HG02759 (cell line): ENCODE data around the gene CTBP1.

ENCODE experiments used
- ATAC-seq: cut with Tn5 transposase; IDR thresholded peaks from one replicate; pipeline ENCODE4 v1.9.1; 2021; ENCODE audit warnings: mild to moderate bottlenecking, moderate library complexity; ENCODE audit not compliant: unreplicated experiment

Gene CTBP1

GRCh38 chr4:1250921-1251772 lies 2.2 kb upstream of the CTBP1 start:
- ATAC-seq: no peak

DNA sequence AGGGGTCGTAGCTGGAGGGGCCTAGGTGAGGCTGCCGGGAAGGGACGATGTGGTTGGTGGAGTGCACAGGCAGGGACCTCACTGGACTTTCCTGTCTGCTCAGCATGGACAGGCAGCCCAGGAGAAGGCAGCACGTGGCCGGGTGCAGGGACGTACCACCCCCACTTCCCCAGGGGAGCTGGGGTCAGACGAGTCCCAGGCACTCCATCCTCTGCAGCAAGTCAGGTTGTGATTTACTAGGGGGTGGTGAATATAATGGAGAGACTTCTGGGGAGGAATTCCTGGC lies 1.5 kb upstream of the CTBP1 start:
- no peak for ATAC-seq

DNA sequence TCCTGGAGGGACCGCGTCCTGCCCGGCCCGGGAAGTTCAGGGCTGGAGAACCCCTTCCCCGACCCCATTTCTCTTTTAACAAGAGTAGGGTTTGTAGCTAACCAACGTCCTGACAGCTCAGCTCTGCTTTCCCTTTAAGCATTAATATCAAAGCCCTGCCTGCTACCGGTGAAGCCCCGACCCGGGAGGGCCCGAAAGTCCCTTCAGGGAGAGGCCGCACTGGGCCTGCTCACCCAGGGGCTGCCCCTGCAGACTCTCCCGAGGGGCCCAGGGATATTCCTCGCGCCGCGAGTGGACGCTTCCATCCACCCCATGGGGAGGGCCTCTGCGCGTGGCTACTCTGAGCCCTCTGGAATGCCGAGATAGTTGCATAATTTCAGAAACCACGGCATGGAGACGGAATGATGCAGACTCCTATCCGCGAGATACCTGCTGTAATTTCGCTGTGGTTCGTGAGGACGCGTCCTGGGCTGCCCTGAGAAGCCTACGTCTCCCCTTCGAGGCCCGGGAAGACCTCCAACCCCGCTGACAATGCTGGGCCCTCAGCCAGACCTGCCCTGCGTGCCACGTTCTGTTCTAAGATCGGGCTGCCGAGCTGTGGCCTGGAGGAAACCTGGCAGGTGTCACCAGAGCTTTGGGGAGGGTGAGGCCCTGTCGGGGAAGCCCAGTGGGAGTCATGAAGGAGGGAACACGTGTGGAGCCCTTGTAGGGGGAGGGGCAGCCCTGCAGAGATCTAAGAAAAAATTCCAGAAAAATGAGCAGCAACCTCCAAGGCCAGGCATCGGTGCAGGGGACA lies 999 bp upstream of the CTBP1 start:
- ATAC-seq: peak; percentile 4

GRCh38 chr4:1249148-1249730 lies 309 bp upstream of the CTBP1 start:
- ATAC-seq: peak; percentile 65

GRCh38 chr4:1247864-1248244 lies 1.1 kb downstream of the CTBP1 start:
- ATAC-seq: no peak

DNA sequence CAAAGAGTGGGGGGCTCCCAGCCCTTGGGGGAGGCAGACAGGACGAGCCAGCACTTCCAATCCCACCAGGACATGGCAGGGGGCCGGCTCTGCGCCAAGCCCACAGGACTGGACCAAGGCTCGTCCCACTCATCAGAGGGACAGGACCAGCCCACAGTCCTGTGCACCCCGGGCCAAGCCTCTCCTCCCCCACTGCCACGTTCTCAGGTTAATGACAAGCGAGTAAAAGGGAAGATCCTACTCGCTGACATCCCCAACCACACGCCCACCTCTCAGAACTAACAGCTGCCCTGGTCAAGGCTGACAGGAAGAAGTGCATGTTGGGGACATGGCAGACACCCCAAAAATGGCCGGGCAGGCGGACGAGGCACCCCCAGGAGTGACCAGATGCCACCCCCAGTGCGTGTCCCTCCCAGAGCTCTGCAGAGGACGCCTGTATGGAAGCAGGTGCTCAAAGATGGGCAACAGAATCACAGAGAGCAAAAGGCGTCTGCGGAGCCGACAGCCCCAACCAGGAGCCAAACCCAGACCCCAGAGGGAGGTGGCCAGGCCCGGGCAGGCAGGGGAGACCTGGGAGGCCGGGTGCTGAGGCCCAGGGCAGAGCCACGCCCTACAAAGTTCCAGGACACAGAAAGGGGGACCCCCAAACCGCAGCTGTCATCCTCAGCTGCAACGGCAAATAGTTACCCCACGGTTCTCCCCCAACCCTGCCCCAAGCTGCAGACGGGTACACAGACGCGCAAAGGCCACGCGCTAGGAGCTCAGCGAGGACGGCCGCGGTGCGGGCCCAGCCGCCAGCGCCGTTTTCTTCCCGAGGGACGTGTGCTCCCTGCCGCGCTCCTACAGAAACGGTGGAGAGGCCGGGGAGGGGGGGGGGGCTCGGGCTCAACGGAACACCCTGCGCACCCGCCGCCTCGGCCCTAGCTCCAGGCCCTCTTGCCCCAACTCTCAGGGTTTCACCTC lies 1.7 kb downstream of the CTBP1 start:
- no peak for ATAC-seq

GRCh38 chr4:1246111-1246881 lies 2.6 kb downstream of the CTBP1 start:
- ATAC-seq: no peak

- ATAC-seq: no peak
Observed at GRCh38 chr4:1245481-1246051, 3.4 kb downstream of the CTBP1 start.

- no peak for ATAC-seq
Observed at GRCh38 chr4:1244978-1245471, 3.9 kb downstream of the CTBP1 start.

DNA sequence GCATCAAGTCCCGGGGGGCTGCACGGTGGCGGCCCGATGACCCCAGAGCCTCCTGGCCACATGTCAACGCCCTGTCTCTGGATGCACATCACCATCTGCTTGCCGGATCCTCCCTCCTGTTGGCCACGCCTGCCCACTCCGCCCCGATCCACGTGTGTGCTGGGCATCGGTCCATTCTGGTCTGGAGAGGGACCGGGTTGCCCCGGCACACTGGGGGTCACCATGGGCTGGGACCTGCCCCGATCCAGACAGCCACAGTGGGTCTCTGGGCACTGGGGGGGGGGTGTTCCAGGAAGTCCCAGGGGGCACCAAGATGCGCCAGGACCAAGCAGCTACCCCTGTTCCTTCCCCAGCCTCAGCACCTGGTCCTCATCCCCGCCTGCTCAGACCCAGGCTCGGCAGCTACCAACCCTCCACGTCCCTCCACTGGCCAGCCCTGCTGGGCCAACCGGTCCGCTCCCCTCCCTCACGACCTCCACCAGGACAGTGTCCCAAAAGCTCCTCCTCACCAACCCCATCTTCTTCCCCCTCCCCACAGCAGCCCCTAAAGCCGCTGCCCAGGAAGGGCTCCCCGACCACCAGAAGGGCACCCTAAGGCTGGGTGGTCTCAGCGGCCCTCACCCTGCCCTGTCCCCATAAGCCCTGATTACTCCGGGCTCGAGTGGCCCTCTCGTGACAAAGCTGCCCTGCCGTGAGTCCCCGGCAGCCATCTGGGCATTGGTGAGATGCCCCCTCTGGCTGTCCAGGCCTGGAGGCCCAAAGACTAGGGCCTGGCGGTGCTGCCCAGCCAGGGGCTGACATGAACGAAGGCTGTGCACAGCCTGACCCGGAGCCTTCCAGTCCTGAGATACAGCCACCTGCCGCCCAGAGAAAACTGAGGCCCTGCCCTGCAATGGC lies 4.6 kb downstream of the CTBP1 start:
- no peak for ATAC-seq

GRCh38 chr4:1243451-1244080 lies 5.4 kb downstream of the CTBP1 start:
- no peak for ATAC-seq

- ATAC-seq: no peak
Observed at GRCh38 chr4:1242506-1243450, 6.2 kb downstream of the CTBP1 start.

DNA sequence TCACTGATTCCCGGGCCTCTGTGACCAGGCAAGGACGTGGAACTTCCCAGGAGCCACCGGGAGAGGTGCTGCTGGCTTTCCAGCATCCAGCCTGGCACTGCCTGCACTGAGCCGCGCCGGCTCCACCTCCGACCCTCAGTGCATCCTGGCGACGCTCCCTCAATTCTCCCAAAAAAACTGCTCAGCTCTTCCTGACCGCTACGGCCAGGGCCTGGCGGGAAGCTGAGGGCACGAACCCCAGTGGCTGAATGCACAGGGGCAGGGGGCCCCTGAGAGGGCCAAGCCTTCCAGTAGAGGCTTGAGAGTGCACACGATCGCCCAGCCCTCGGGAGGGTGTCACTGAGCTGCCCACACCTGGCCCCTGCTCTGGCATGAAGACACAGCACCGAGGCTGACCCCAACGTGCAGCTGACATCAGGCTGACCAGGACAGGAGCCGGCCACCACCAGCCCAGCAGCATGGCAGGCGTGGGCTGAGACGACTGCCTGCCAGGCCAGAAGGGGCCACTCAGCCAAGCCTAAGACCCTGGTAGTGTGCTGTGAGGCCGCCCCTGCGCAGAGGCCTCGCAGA lies 6.9 kb downstream of the CTBP1 start:
- no peak for ATAC-seq

- no peak for ATAC-seq
Observed at GRCh38 chr4:1241466-1241935, 7.4 kb downstream of the CTBP1 start.

DNA sequence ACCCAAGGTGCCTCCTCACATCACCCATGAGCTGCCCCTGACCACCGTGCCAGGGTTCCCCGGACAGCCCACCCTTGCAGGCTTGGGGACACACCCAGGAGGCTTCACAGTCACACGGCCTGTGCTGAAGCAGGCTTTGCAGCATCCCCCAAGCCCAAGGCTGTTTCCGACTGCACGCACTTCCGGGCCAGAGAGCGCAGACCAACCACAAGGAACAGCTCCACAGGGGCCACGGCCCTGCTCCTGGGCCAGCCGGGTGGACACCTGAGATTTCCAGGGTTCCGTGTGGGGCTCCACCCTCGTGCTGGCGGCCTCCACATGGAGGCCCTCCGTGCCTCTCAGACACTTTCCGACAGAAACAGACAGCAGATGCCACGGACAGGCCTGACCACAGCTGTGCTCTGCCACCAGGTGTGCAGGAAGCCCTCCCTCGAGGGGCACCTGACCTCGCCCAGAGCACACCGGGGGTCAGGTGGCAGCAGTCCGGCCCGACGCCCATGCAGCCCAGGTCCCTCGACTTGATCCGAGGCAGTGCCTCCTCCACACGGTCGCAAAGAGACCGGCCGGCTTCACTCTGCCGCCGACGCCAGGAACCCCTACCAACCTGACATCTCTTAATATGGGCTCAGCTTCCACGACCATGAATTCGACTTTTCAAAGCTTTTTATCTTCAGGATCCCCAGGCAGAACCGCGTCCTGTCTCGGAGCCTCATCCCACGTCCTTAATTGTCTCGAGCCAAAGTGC lies 8.0 kb downstream of the CTBP1 start:
- no peak for ATAC-seq

GRCh38 chr4:1239950-1240307 lies 9.0 kb downstream of the CTBP1 start:
- no peak for ATAC-seq
